UCSD-AML1 (cell line): ENCODE data around the gene PACRG.

Source experiments
- DNase-seq: peaks from one replicate; lab custom pipeline; 2025; ENCODE audit not compliant: unreplicated experiment; lab: John Stamatoyannopoulos, UW

Gene PACRG

GRCh38 chr6:163324326-163324687 lies 596.5 kb downstream of the PACRG start:
- DNase-seq = no peak

- peak; percentile 55 for DNase-seq
These were observed 597.1 kb downstream of the PACRG start for GRCh38 chr6:163324688-163325389.

GRCh38 chr6:163325390-163325784 lies 597.6 kb downstream of the PACRG start:
- no peak for DNase-seq

- no peak for DNase-seq
These were observed 599.5 kb downstream of the PACRG start for GRCh38 chr6:163327165-163327880.

- DNase-seq = no peak
These were observed 600.1 kb downstream of the PACRG start for GRCh38 chr6:163327921-163328320.

- no peak for DNase-seq
These were observed 600.6 kb downstream of the PACRG start for GRCh38 chr6:163328411-163328810.

GRCh38 chr6:163329991-163330390 lies 602.2 kb downstream of the PACRG start:
- no peak for DNase-seq

GRCh38 chr6:163331245-163331644 lies 603.5 kb downstream of the PACRG start:
- no peak for DNase-seq

- DNase-seq = no peak
These were observed 604.8 kb downstream of the PACRG start for GRCh38 chr6:163332575-163332974.

- DNase-seq = no peak
These were observed 605.3 kb downstream of the PACRG start for GRCh38 chr6:163333038-163333437.

GRCh38 chr6:163333701-163334663 lies 606.2 kb downstream of the PACRG start:
- DNase-seq = no peak

GRCh38 chr6:163335056-163335455 lies 607.3 kb downstream of the PACRG start:
- no peak for DNase-seq

GRCh38 chr6:163335671-163336545 lies 608.1 kb downstream of the PACRG start:
- DNase-seq = peak; percentile 74

- DNase-seq = no peak
These were observed 609.2 kb downstream of the PACRG start for GRCh38 chr6:163336961-163337360.

- no peak for DNase-seq
These were observed 610.2 kb downstream of the PACRG start for GRCh38 chr6:163337958-163338357.

- DNase-seq = peak; percentile 33
These were observed 611.1 kb downstream of the PACRG start for GRCh38 chr6:163338671-163339405.

GRCh38 chr6:163339466-163339865 lies 611.7 kb downstream of the PACRG start:
- DNase-seq = no peak

GRCh38 chr6:163340201-163340887 lies 612.6 kb downstream of the PACRG start:
- DNase-seq = no peak
